Trophoblast cell (in vitro differentiated cells and primary cell): Measurements from ENCODE around the gene DRC1.

ENCODE experiments used
- DNase-seq, 2 donors: peaks; one replicate each; pipeline ENCODE4 v3.0.0-alpha.2; 2016
- H2AFZ ChIP-seq: 2 replicates; pipeline ENCODE4 v1.6.1; 2013; ENCODE audit warnings: low read length, moderate library complexity, mild to moderate bottlenecking; ENCODE audit not compliant: insufficient read depth, poor library complexity
- H2AK5ac ChIP-seq: 2 replicates; pipeline ENCODE4 v1.6.1; 2013; ENCODE audit warnings: mild to moderate bottlenecking, low read length
- H2BK120ac ChIP-seq: 2 replicates; pipeline ENCODE4 v1.6.1; 2013; ENCODE audit warnings: low read length, mild to moderate bottlenecking, moderate library complexity; ENCODE audit not compliant: insufficient read depth, poor library complexity
- H2BK12ac ChIP-seq: 2 replicates; pipeline ENCODE4 v1.6.1; 2013; ENCODE audit warnings: mild to moderate bottlenecking, low read length, moderate library complexity
- H2BK5ac ChIP-seq: 2 replicates; pipeline ENCODE4 v1.6.1; 2013; ENCODE audit warnings: low read length, low read depth, moderate library complexity, mild to moderate bottlenecking; ENCODE audit not compliant: poor library complexity
- H3K14ac ChIP-seq: 2 replicates; pipeline ENCODE4 v1.6.1; 2013; ENCODE audit warnings: mild to moderate bottlenecking, low read length
- H3K18ac ChIP-seq: 2 replicates; pipeline ENCODE4 v1.6.1; 2013; ENCODE audit warnings: mild to moderate bottlenecking, low read length
- H3K23ac ChIP-seq: 2 replicates; pipeline ENCODE4 v1.6.1; 2013; ENCODE audit warnings: low read length
- H3K27ac ChIP-seq: 2 replicates; pipeline ENCODE4 v1.5.1; 2013; ENCODE audit warnings: low read depth, mild to moderate bottlenecking, inconsistent platforms, low read length, moderate library complexity
- H3K27me3 ChIP-seq: 2 replicates; pipeline ENCODE4 v1.6.1; 2013; ENCODE audit warnings: inconsistent platforms, mild to moderate bottlenecking, low read length, moderate library complexity; ENCODE audit not compliant: insufficient read depth
- H3K36me3 ChIP-seq, 2 experiments: 1 replicate in 1 of 2; 2 replicates in 1 of 2; pipeline ENCODE4 v1.6.1; 2013; ENCODE audit warnings: low read length in 2 of 2, mild to moderate bottlenecking in 2 of 2, moderate library complexity in 1 of 2; ENCODE audit not compliant: insufficient read depth in 2 of 2, control insufficient read depth in 1 of 2
- H3K4ac ChIP-seq: 2 replicates; pipeline ENCODE4 v1.6.1; 2013; ENCODE audit warnings: low read depth, mild to moderate bottlenecking, low read length, moderate library complexity
- H3K4me1 ChIP-seq, 2 experiments: 1 replicate in 1 of 2; 2 replicates in 1 of 2; pipeline ENCODE4 v1.6.1; 2013; ENCODE audit warnings: low read length in 2 of 2, mild to moderate bottlenecking in 2 of 2, moderate library complexity in 1 of 2; ENCODE audit not compliant: insufficient read depth in 2 of 2, control insufficient read depth in 1 of 2
- H3K4me2 ChIP-seq: 2 replicates; pipeline ENCODE4 v1.6.1; 2013; ENCODE audit warnings: inconsistent platforms, mild to moderate bottlenecking, low read length, moderate library complexity
- H3K4me3 ChIP-seq: 2 replicates; pipeline ENCODE4 v1.5.1; 2013; ENCODE audit warnings: mild to moderate bottlenecking, low read depth, low read length, inconsistent platforms
- H3K79me1 ChIP-seq: one replicate; pipeline ENCODE4 v1.6.1; 2013; ENCODE audit warnings: low read length
- H3K79me2 ChIP-seq: 2 replicates; pipeline ENCODE4 v1.6.1; 2013; ENCODE audit warnings: low read length, mild to moderate bottlenecking; ENCODE audit not compliant: control insufficient read depth, insufficient read depth, poor library complexity
- H3K9ac ChIP-seq: 2 replicates; pipeline ENCODE4 v1.6.1; 2013; ENCODE audit warnings: mild to moderate bottlenecking, low read length
- H3K9me3 ChIP-seq: 2 replicates; pipeline ENCODE4 v1.6.1; 2013; ENCODE audit warnings: low read depth, mild to moderate bottlenecking, control low read depth, inconsistent platforms, low read length; ENCODE audit not compliant: insufficient read depth
- H4K12ac ChIP-seq: 2 replicates; pipeline ENCODE4 v1.6.1; 2013; ENCODE audit warnings: low read depth, mild to moderate bottlenecking, low read length, moderate library complexity
- H4K8ac ChIP-seq: 2 replicates; pipeline ENCODE4 v1.6.1; 2013; ENCODE audit warnings: low read depth, mild to moderate bottlenecking, low read length, moderate library complexity
- H4K91ac ChIP-seq: one replicate; pipeline ENCODE4 v1.6.1; 2013; ENCODE audit warnings: low read depth, mild to moderate bottlenecking, low read length, moderate library complexity
- WGBS: extraction: QIAGEN DNeasy Blood & Tissue Kit; methylation state at CpG from one replicate; pipeline ENCODE4 v1.1.7; 2013; ENCODE audit warnings: missing lambda C conversion rate; ENCODE audit not compliant: insufficient read length, insufficient coverage; ENCODE audit errors: extremely low coverage; 5-methylcytosine and 5-hydroxymethylcytosine counted together

The DRC1 gene

DNA sequence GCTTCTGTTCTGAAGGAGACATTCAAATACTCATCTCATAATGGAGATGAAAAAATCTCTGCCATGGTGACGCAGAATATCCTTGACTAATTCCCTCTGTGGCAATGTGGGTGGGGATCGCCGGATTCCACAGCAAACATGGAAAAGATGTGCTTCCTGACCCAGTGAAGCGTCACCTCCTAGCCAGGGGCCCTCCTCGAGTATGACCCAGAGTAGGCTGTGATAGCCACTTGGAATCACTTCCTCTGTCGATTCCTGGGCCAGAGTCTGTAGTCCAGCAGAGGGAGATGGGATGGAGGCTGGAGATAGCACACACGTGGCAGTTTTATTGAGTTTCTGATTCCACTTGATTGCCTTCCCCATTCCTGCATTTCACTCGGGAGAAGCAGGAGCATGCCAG, 36.8 kb downstream of the DRC1 start:
- no peaks in the 10 kb centered on the region for H3K27me3 ChIP-seq
- H3K4me3 ChIP-seq, result no peak overlapping the region
- H3K79me2 ChIP-seq, result no peaks in the 10 kb centered on the region
- WGBS, result no CpG with 5 or more reads among the region's 8 CpGs
- peaks cover 2% of the 10 kb centered on the region for H3K9me3 ChIP-seq
- no peak overlapping the region for H3K14ac ChIP-seq
- no peak overlapping the region for H2BK12ac ChIP-seq
- no peak overlapping the region for H3K18ac ChIP-seq
- H2BK120ac ChIP-seq, result no peak overlapping the region
- H4K12ac ChIP-seq, result no peak overlapping the region
- H2BK5ac ChIP-seq, result no peak overlapping the region
- H3K27ac ChIP-seq, result no peak overlapping the region
- DNase-seq, result peak; percentile 86 to 89
- no peaks in the 10 kb centered on the region for H3K36me3 ChIP-seq
- no peak overlapping the region for H3K4ac ChIP-seq
- H2AK5ac ChIP-seq, result no peak overlapping the region
- no peak overlapping the region for H4K91ac ChIP-seq
- H3K23ac ChIP-seq, result no peak overlapping the region
- no peak overlapping the region for H3K9ac ChIP-seq
- no peak overlapping the region for H3K4me2 ChIP-seq
- H2AFZ ChIP-seq, result no peak overlapping the region
- H3K4me1 ChIP-seq, result peaks cover 0 to 2% of the 10 kb centered on the region in 2 experiments
- no peak overlapping the region for H4K8ac ChIP-seq
- no peaks in the 10 kb centered on the region for H3K79me1 ChIP-seq

- H4K8ac ChIP-seq, result no peak overlapping the region
- peaks cover 0 to 2% of the 10 kb centered on the region in 2 experiments for H3K4me1 ChIP-seq
- peak; percentile 48 to 51 for DNase-seq
- no peak overlapping the region for H2BK12ac ChIP-seq
- no peak overlapping the region for H3K4ac ChIP-seq
- no peak overlapping the region for H4K91ac ChIP-seq
- H3K4me2 ChIP-seq, result no peak overlapping the region
- H3K79me2 ChIP-seq, result no peaks in the 10 kb centered on the region
- no peak overlapping the region for H3K23ac ChIP-seq
- H2BK120ac ChIP-seq, result no peak overlapping the region
- H3K79me1 ChIP-seq, result no peaks in the 10 kb centered on the region
- no peaks in the 10 kb centered on the region for H3K27me3 ChIP-seq
- H3K9me3 ChIP-seq, result peaks cover 2% of the 10 kb centered on the region
- no peak overlapping the region for H3K18ac ChIP-seq
- WGBS, result no CpG with 5 or more reads among the region's 5 CpGs
- H3K36me3 ChIP-seq, result no peaks in the 10 kb centered on the region
- H3K27ac ChIP-seq, result no peak overlapping the region
- no peak overlapping the region for H2AK5ac ChIP-seq
- H2AFZ ChIP-seq, result no peak overlapping the region
- H3K9ac ChIP-seq, result no peak overlapping the region
- H3K14ac ChIP-seq, result no peak overlapping the region
- H3K4me3 ChIP-seq, result no peak overlapping the region
- no peak overlapping the region for H4K12ac ChIP-seq
- H2BK5ac ChIP-seq, result no peak overlapping the region
Observed at GRCh38 chr2:26438926-26439325, 37.2 kb downstream of the DRC1 start.

DNA sequence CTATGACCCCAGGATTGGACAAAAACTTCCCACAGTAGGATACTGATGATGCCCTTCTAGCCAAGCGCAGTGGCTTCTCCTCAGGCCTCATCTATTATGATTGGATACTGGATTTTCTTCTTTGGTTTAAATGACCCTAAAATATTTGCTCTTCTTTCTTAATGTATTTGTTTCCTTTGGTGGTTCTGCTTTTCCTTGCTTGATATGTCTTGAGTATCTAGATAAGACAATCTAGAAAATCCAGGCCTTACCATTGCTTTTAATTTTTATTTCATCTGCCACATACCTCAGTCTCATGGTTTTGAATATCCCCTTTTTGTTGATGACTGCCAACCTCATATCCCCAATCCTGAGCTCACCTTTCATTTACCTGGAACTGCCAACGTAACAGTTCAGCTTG, 40.6 kb downstream of the DRC1 start:
- Histone ChIP-seq H3K9me3 (peaks cover under 1% of the 10 kb centered on the region), H3K9ac (no peak overlapping the region), H2BK5ac (no peak overlapping the region), H3K79me1 (no peaks in the 10 kb centered on the region), H3K27ac (no peak overlapping the region), H4K12ac (no peak overlapping the region), H3K36me3 (no peaks in the 10 kb centered on the region), H3K79me2 (no peaks in the 10 kb centered on the region), H3K4ac (no peak overlapping the region), H3K14ac (no peak overlapping the region), H3K23ac (no peak overlapping the region), H3K18ac (no peak overlapping the region), H3K4me1 (peaks cover 0 to 2% of the 10 kb centered on the region in 2 experiments), H2BK12ac (no peak overlapping the region), H3K4me3 (no peak overlapping the region), H2AK5ac (no peak overlapping the region), H3K4me2 (no peak overlapping the region), H4K91ac (no peak overlapping the region), H3K27me3 (no peaks in the 10 kb centered on the region), H2BK120ac (no peak overlapping the region), H2AFZ (no peak overlapping the region), H4K8ac (no peak overlapping the region)
- WGBS, result no CpG with 5 or more reads among the region's 2 CpGs
- DNase-seq, result no peak

GRCh38 chr2:26442707-26443106, 41.0 kb downstream of the DRC1 start:
- no peaks in the 10 kb centered on the region for H3K27me3 ChIP-seq
- H2BK120ac ChIP-seq, result no peak overlapping the region
- H3K4ac ChIP-seq, result no peak overlapping the region
- H3K36me3 ChIP-seq, result no peaks in the 10 kb centered on the region
- no peak overlapping the region for H4K8ac ChIP-seq
- H4K91ac ChIP-seq, result no peak overlapping the region
- no peak overlapping the region for H3K9ac ChIP-seq
- H2BK5ac ChIP-seq, result no peak overlapping the region
- H3K9me3 ChIP-seq, result no peaks in the 10 kb centered on the region
- DNase-seq, result peak in 1 of 2 donors; percentile 25
- no peaks in the 10 kb centered on the region for H3K79me2 ChIP-seq
- no peak overlapping the region for H2BK12ac ChIP-seq
- H3K79me1 ChIP-seq, result no peaks in the 10 kb centered on the region
- H3K18ac ChIP-seq, result no peak overlapping the region
- H2AFZ ChIP-seq, result no peak overlapping the region
- H3K4me3 ChIP-seq, result no peak overlapping the region
- H3K4me2 ChIP-seq, result no peak overlapping the region
- H3K14ac ChIP-seq, result no peak overlapping the region
- no peak overlapping the region for H3K23ac ChIP-seq
- H3K4me1 ChIP-seq, result peaks cover 0 to 2% of the 10 kb centered on the region in 2 experiments
- H2AK5ac ChIP-seq, result no peak overlapping the region
- no CpG with 5 or more reads among the region's 3 CpGs for WGBS
- no peak overlapping the region for H4K12ac ChIP-seq
- H3K27ac ChIP-seq, result no peak overlapping the region
